ENCODE results near the gene PRKCE.

PRKCE gene

DNA sequence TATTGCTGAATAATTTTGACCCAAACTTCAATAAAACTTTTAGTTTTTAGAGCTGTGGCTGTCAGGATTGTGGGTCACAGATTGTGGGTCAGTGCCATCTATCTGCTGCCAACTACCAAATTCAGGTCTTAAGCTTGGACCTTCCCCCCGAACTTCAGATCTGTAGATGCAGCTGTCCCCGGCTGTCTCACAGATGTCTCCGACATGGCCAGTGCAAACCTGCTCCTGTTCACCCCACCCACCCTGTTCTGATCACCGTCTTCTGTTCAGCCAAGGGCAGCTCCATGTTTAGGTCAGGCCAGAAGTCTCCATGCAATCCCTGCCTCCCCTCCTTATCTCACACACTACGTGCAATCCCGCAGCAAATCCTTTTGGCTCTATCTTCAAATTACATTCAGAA, 175.0 kb downstream of the PRKCE start:
- TF ChIP-seq, protein P1, sequence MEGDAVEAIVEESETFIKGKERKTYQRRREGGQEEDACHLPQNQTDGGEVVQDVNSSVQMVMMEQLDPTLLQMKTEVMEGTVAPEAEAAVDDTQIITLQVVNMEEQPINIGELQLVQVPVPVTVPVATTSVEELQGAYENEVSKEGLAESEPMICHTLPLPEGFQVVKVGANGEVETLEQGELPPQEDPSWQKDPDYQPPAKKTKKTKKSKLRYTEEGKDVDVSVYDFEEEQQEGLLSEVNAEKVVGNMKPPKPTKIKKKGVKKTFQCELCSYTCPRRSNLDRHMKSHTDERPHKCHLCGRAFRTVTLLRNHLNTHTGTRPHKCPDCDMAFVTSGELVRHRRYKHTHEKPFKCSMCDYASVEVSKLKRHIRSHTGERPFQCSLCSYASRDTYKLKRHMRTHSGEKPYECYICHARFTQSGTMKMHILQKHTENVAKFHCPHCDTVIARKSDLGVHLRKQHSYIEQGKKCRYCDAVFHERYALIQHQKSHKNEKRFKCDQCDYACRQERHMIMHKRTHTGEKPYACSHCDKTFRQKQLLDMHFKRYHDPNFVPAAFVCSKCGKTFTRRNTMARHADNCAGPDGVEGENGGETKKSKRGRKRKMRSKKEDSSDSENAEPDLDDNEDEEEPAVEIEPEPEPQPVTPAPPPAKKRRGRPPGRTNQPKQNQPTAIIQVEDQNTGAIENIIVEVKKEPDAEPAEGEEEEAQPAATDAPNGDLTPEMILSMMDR (conservative IDR thresholded peaks at IDR 0.05; ENCODE audit: low read depth, low read length), result no peak
- DNase-seq (ENCODE audit: low read depth), result no peak
- H3K4me3 ChIP-seq (ENCODE audit: low read length), result no peak overlapping the region

DNA sequence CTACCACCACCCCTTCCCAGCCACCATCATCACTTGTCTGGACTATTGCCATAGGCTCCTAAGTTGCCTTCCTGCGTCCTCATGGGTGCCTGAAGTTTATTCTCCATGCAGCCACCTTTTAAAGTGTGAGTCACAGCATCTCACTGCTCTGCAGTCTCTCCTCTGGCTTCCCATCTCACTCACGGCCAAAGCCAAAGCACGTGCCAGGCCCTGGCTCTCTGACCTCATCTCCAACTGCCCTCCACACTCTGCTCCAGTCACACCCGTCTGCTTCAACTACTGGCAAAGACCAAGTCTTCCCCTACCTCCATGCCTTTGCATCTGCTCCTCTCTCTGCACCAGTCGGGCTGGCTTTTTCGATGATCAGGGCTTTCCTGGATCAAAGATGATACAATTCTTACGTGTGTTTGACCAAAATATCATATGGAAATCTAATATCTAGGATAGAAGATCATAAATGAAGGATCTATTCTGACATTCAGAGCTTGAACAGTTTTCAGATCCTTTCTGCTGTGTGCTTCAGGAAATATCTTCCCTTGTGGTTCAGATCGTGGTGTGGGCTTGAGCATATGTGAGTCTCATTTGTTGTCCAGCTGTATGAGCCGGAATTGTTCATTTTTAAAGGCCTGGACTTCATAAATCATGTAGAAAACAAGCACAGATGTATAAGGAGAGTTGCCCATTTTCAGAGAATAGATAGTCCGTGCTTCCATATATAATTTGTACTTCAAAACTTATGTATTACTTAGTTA, 175.6 kb downstream of the PRKCE start:
- no peak overlapping the region for H3K4me3 ChIP-seq (ENCODE audit: low read length)
- no peak for DNase-seq (ENCODE audit: low read depth)
- TF ChIP-seq, protein P1 (conservative IDR thresholded peaks at IDR 0.05; ENCODE audit: low read depth, low read length), result no peak

DNA sequence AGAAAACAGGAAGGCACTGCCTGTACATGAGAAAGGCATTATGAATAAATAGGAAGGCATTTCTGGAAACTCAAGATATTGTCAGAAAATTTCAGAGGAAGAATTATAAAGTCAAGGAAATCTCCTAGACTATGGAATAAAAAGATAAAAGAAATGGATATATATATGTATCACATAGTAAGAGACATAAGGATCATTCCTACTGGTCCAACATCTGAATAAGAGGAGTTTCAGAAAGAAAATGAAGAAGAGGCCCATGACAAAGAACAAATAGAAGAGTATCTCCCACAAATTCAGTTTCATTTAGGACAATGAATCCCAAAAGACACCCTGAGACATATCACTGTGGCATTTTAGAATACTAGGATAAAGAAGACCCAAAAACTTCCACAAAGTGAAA, 178.8 kb downstream of the PRKCE start:
- TF ChIP-seq, protein P1 (conservative IDR thresholded peaks at IDR 0.05; ENCODE audit: low read depth, low read length), result no peak
- DNase-seq (ENCODE audit: low read depth), result no peak
- H3K4me3 ChIP-seq (ENCODE audit: low read length), result no peak overlapping the region

DNA sequence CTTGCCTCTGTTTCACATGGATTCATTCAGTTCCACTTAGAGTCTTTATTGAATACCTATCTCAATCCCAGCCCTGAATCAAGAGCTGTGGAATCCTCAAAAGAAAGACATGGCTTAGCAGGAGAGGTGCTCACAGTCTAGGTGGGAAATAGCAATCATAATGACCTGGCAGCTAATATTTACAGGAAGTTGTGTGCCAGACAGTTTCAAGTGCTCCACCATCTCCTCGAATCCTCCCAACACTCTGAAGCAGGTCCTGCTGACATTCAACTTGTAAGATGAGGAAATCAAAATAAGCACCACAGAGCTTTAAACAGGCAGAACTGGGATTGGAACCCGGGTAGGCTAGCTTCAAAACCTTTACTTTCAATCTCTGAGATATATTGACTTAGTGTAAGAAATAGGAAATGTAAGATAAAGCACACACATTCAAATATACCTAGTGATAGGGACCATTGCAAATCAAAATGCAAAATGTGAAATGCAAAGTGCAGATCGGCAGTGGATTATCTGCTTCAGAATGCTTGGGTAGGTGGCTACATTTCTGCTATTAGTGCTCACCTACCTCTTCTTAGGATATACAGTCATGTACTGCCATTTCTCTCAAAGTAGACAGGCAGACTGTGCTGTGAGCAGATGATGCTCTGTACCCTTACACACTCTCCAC, 182.0 kb downstream of the PRKCE start:
- no peak for DNase-seq (ENCODE audit: low read depth)
- no peak overlapping the region for H3K4me3 ChIP-seq (ENCODE audit: low read length)
- TF ChIP-seq, protein P1 (conservative IDR thresholded peaks at IDR 0.05; ENCODE audit: low read depth, low read length), result no peak

DNA sequence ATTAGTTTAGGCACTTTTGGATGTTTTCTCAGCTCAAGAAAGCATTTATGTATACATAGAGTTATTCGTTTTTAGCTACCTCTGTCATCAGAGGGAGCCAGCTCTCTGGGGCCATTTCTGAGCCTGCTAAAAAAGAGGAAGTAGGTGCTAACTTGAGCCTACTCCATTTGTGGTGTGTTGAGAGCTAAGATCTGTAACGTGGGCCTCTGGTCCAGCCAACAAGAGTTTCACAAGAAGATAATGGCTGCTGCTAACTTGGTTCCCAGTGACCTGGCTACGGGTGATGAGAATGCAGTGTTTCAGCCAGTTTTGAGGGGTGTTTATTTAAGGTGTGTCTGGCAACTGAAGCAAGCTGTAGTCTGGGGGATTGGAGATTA, 182.5 kb downstream of the PRKCE start:
- TF ChIP-seq, protein P1 (conservative IDR thresholded peaks at IDR 0.05; ENCODE audit: low read depth, low read length), result no peak
- no peak overlapping the region for H3K4me3 ChIP-seq (ENCODE audit: low read length)
- DNase-seq (ENCODE audit: low read depth), result no peak

DNA sequence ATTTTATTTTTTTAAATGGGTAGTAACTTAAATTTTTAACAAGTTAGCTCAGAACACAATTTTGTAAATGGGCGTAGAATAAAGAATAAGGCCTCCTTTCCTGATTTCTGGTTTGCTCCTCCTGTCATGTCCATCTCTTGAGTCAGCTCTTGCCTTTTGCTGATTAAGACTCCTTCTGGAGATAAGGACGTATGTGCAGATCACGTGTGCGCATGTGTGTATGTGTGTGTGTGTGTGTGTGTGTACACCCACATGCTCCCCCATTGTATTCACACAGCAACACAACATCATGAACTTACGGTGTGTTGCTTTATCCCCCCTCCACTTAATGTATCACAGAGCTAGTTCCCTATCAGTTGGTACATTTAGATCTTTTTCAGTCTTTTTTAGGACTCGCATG, 182.9 kb downstream of the PRKCE start:
- TF ChIP-seq, protein P1 (conservative IDR thresholded peaks at IDR 0.05; ENCODE audit: low read depth, low read length), result no peak
- no peak for DNase-seq (ENCODE audit: low read depth)
- no peak overlapping the region for H3K4me3 ChIP-seq (ENCODE audit: low read length)

DNA sequence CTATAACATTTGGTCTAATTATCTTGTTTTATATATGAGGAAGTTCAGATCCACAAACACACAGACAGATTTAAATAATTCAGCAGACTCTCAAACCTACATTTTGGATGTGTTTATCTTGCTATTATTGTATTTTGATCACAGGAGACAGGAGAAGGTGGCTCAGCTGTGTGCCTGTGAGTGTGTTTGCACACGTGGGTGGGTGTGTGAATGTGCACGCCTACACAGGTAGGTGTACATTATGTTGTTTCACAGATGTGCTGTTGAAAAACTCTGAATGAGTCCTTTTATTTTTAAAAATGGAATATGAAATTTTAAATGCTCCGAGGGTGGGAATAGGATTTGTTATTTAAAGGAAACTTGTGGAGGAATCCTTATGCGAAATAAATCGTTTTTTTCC, 183.4 kb downstream of the PRKCE start:
- TF ChIP-seq, protein P1 (conservative IDR thresholded peaks at IDR 0.05; ENCODE audit: low read depth, low read length), result no peak
- H3K4me3 ChIP-seq (ENCODE audit: low read length), result no peak overlapping the region
- no peak for DNase-seq (ENCODE audit: low read depth)
